Thyroid gland (tissue), 4 donors: ENCODE data around the gene ELF5. TPM values are rescaled to one million over a fixed set of nuclear protein-coding genes. Genes with fewer than 3 reads are reported as not detected.

Experiments
- DNase-seq, 2 donors: peaks; one replicate each; pipeline ENCODE4 v3.0.0-alpha.2; 2019
- H3K27ac ChIP-seq, 3 donors: fragments of 200-600 bp; sonication (generic); 1 replicate in 2 of 3; 2 replicates in 1 of 3; pipeline ENCODE4 v1.5.1; 2016 to 2019; ENCODE audit warnings: mild to moderate bottlenecking in 1 of 3, moderate library complexity in 1 of 3
- H3K27me3 ChIP-seq: fragments of 200-600 bp; sonication (generic); one replicate; pipeline ENCODE4 v1.5.1; 2019
- H3K36me3 ChIP-seq, 2 donors: fragments of 200-600 bp; sonication (generic); one replicate each; pipeline ENCODE4 v1.5.1; 2016 to 2019
- H3K4me1 ChIP-seq, 2 donors: fragments of 200-600 bp; sonication (generic); one replicate each; pipeline ENCODE4 v1.5.1; 2017 to 2019
- H3K4me3 ChIP-seq, 3 donors: fragments of 200-600 bp; sonication (generic); replicated peaks in 1 of 3; 1 replicate in 2 of 3; 2 replicates in 1 of 3; pipeline ENCODE4 v1.5.1; 2016; ENCODE audit warnings: mild to moderate bottlenecking in 1 of 3
- H3K9me3 ChIP-seq: fragments of 200-600 bp; sonication (generic); one replicate; pipeline ENCODE4 v1.5.1; 2017
- CTCF ChIP-seq, 6 experiments: fragments of 200-600 bp in 3 of 6; fragments of 450-650 bp in 3 of 6; sonication (generic) in 3 of 6; IDR thresholded peaks; one replicate each; pipeline ENCODE4 v1.5.1; 2016 to 2019; ENCODE audit warnings: antibody characterized with exemption in 6 of 6, mild to moderate bottlenecking in 2 of 6, inconsistent platforms in 1 of 6, moderate library complexity in 1 of 6
- POLR2A ChIP-seq, 2 donors: fragments of 450-650 bp; IDR thresholded peaks; one replicate each; pipeline ENCODE4 v1.6.1; 2017; ENCODE audit warnings: antibody characterized with exemption in 2 of 2, mild to moderate bottlenecking in 2 of 2, moderate library complexity in 1 of 2
- WGBS, 2 donors: methylation state at CpG; one replicate each; pipeline ENCODE4 v1.1.5; 2017; 5-methylcytosine and 5-hydroxymethylcytosine counted together
- intact Hi-C: fragments of 100-400 bp; cut with DNase I; formaldehyde crosslinking; loops from one replicate; pipeline ENCODE4 v1.15.1; 2023
- total RNA-seq, 4 donors: library from RNA; depleted of rRNA; stranded (reverse); fragments of >200 nt; gene quantifications; one replicate each; pipeline ENCODE4 v1.2.3, GENCODE V29; 2016

The ELF5 gene
- total RNA-seq, 4 donors from 2014 or later, result not detected

GRCh38 chr11:34530545-34531234, 17.1 kb upstream of the ELF5 start:
- Histone ChIP-seq H3K4me3 (no peak overlapping the region), H3K4me1 (no peaks in the 10 kb centered on the region), H3K27me3 (no peaks in the 10 kb centered on the region), H3K27ac (no peak overlapping the region), H3K9me3 (no peaks in the 10 kb centered on the region), H3K36me3 (no peaks in the 10 kb centered on the region)
- no peak for DNase-seq
- TF ChIP-seq CTCF (IDR thresholded peaks at IDR 0.05), result no peak
- TF ChIP-seq POLR2A (IDR thresholded peaks at IDR 0.05), result no peak
- intact Hi-C loops, result no loop called here
- WGBS, 2 donors, result 94 to 97% methylated on average over 3 of the region's 3 CpGs

GRCh38 chr11:34529643-34530042, 16.0 kb upstream of the ELF5 start:
- no peaks in the 10 kb centered on the region for H3K9me3 ChIP-seq
- intact Hi-C loops, result no loop called here
- no peaks in the 10 kb centered on the region for H3K27me3 ChIP-seq
- DNase-seq, result no peak
- 74 to 78% methylated on average over 1 of the region's 1 CpG for WGBS, 2 donors
- no peak for TF ChIP-seq POLR2A (IDR thresholded peaks at IDR 0.05)
- no peak for TF ChIP-seq CTCF (IDR thresholded peaks at IDR 0.05)
- H3K4me1 ChIP-seq, result no peaks in the 10 kb centered on the region
- no peak overlapping the region for H3K4me3 ChIP-seq
- H3K36me3 ChIP-seq, result no peaks in the 10 kb centered on the region
- no peak overlapping the region for H3K27ac ChIP-seq

- DNase-seq, result no peak
- Histone ChIP-seq H3K4me1 (no peaks in the 10 kb centered on the region), H3K36me3 (no peaks in the 10 kb centered on the region), H3K27me3 (no peaks in the 10 kb centered on the region), H3K4me3 (no peak overlapping the region), H3K27ac (no peak overlapping the region), H3K9me3 (no peaks in the 10 kb centered on the region)
- WGBS, 2 donors, result 86 to 87% methylated on average over 2 of the region's 2 CpGs
- intact Hi-C loops, result no loop called here
- no peak for TF ChIP-seq CTCF (IDR thresholded peaks at IDR 0.05)
- no peak for TF ChIP-seq POLR2A (IDR thresholded peaks at IDR 0.05)
Measured at GRCh38 chr11:34528072-34528471, 14.5 kb upstream of the ELF5 start.

GRCh38 chr11:34525888-34526657, 12.5 kb upstream of the ELF5 start:
- Histone ChIP-seq H3K9me3 (no peaks in the 10 kb centered on the region), H3K4me1 (peaks cover 0 to 7% of the 10 kb centered on the region in 2 donors), H3K27me3 (no peaks in the 10 kb centered on the region), H3K4me3 (no peak overlapping the region), H3K27ac (no peak overlapping the region), H3K36me3 (no peaks in the 10 kb centered on the region)
- WGBS, 2 donors, result 83 to 87% methylated on average over 9 of the region's 9 CpGs
- DNase-seq, result no peak
- no peak for TF ChIP-seq POLR2A (IDR thresholded peaks at IDR 0.05)
- no peak for TF ChIP-seq CTCF (IDR thresholded peaks at IDR 0.05)
- intact Hi-C loops, result no loop called here

GRCh38 chr11:34525098-34525497, 11.5 kb upstream of the ELF5 start:
- Histone ChIP-seq H3K36me3 (no peaks in the 10 kb centered on the region), H3K9me3 (no peaks in the 10 kb centered on the region), H3K27me3 (no peaks in the 10 kb centered on the region), H3K27ac (no peak overlapping the region), H3K4me1 (peaks cover 0 to 7% of the 10 kb centered on the region in 2 donors), H3K4me3 (no peak overlapping the region)
- WGBS, 2 donors, result 87% methylated on average over 4 of the region's 4 CpGs
- intact Hi-C loops, result no loop called here
- DNase-seq, result no peak
- no peak for TF ChIP-seq POLR2A (IDR thresholded peaks at IDR 0.05)
- no peak for TF ChIP-seq CTCF (IDR thresholded peaks at IDR 0.05)
